Left renal pelvis (tissue), 4 donors: ENCODE measurements around the gene ANO10. TPM values are rescaled to one million over a fixed set of nuclear protein-coding genes. Genes with fewer than 3 reads are reported as not detected.
"Not testable (repeated sequence)": the region's sequence is repeated elsewhere in the genome, so short reads cannot be mapped to it uniquely, and the experiment has no call there.

ENCODE experiments used
- DNase-seq, 4 donors: peaks; one replicate each; pipeline ENCODE4 v3.0.0-alpha.2; 2013; ENCODE audit warnings: low read depth in 4 of 4, low spot score in 3 of 4
- polyA plus RNA-seq, 4 donors: library from polyadenylated mRNA; unstranded; fragments of 120-200 nt; gene quantifications; one replicate each; pipeline ENCODE4 v1.2.1, GENCODE V29; 2013; ENCODE audit not compliant: insufficient read length in 4 of 4

Gene ANO10
- polyA plus RNA-seq, 4 donors, result 33.3 to 49.5 (median 35.8) TPM

GRCh38 chr3:43489930-43490329 is 131.9 kb downstream of the ANO10 start:
- DNase-seq, result no peak

GRCh38 chr3:43485931-43486330 is 135.9 kb downstream of the ANO10 start:
- DNase-seq, result no peak

GRCh38 chr3:43484926-43485488 is 136.8 kb downstream of the ANO10 start:
- DNase-seq, result no peak

- DNase-seq, result no peak
Measured at GRCh38 chr3:43481375-43481774, 140.4 kb downstream of the ANO10 start.

GRCh38 chr3:43478839-43479238 is 143.0 kb downstream of the ANO10 start:
- DNase-seq, result not testable (repeated sequence)

- DNase-seq, result no peak
Measured at GRCh38 chr3:43478118-43478785, 143.6 kb downstream of the ANO10 start.

GRCh38 chr3:43477600-43477999 is 144.2 kb downstream of the ANO10 start:
- no peak for DNase-seq

GRCh38 chr3:43473737-43474136 is 148.1 kb downstream of the ANO10 start:
- no peak for DNase-seq

- DNase-seq, result no peak
Measured at GRCh38 chr3:43473244-43473643, 148.6 kb downstream of the ANO10 start.

- no peak for DNase-seq
Measured at GRCh38 chr3:43468133-43468532, 153.7 kb downstream of the ANO10 start.

GRCh38 chr3:43465109-43465508 is 156.7 kb downstream of the ANO10 start:
- DNase-seq, result no peak

- DNase-seq, result not testable (repeated sequence)
Measured at GRCh38 chr3:43462566-43462965, 159.2 kb downstream of the ANO10 start.

GRCh38 chr3:43461345-43461744 is 160.5 kb downstream of the ANO10 start:
- no peak for DNase-seq

- DNase-seq, result not testable (repeated sequence)
Measured at GRCh38 chr3:43457038-43457437, 164.8 kb downstream of the ANO10 start.

- no peak for DNase-seq
Measured at GRCh38 chr3:43455233-43455632, 166.6 kb downstream of the ANO10 start.

- DNase-seq, result no peak
Measured at GRCh38 chr3:43453981-43454380, 167.8 kb downstream of the ANO10 start.

GRCh38 chr3:43451670-43452254 is 170.0 kb downstream of the ANO10 start:
- no peak for DNase-seq

GRCh38 chr3:43448098-43448497 is 173.7 kb downstream of the ANO10 start:
- DNase-seq, result no peak

GRCh38 chr3:43445820-43446219 is 176.0 kb downstream of the ANO10 start:
- no peak for DNase-seq

GRCh38 chr3:43442872-43443395 is 178.9 kb downstream of the ANO10 start:
- DNase-seq, result no peak

GRCh38 chr3:43436507-43437140 is 185.2 kb downstream of the ANO10 start:
- DNase-seq, result no peak
